GM12878 (cell line): ENCODE data around the gene LILRB2.

Source experiments
- NRF1 ChIP-seq: conservative IDR thresholded peaks from 2 replicates; pipeline ENCODE4 v1.6.1; 2011; ENCODE audit warnings: mild to moderate bottlenecking, low read depth, low read length, improper control_type of control experiment
- ZSCAN29 ChIP-seq: fragments of 450-650 bp; IDR thresholded peaks from 2 replicates; pipeline ENCODE4 v1.6.1; 2017; ENCODE audit warnings: mild to moderate bottlenecking, moderate library complexity

DNA sequence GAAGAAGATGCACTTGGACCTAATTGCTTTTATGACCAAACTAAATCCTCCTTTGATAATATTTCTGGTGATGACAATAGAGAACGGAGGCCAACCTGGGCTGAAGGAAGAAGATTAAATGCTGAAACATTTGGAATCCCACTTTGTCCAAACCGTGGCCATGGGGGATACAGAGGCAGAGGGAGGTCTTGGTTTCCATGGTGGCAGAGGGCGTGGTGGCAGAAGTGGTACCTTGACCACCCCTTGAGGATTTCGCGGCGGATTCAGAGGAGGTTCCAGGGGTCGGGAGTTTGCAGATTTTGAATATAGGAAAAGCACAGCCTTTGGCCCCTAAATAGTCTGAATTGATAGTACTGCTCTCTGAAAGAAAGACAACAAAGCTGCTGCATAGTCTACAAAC lies 50.9 kb downstream of the LILRB2 start:
- TF ChIP-seq ZSCAN29, result no peak
- TF ChIP-seq NRF1, result no peak
